ENCODE measurements around the gene PROX1. TPM values are rescaled to one million over a fixed set of nuclear protein-coding genes. Genes with fewer than 3 reads are reported as not detected.

Gene PROX1
- total RNA-seq, 2 experiments from 2014 or later, result 0.09 TPM; not detected in 1

- TF ChIP-seq CTCF (IDR thresholded peaks at IDR 0.05), result no peak
- Mint-ChIP-seq H3K36me3 (ENCODE audit: low read depth) (no peaks in the 10 kb centered on the region), H3K27me3 (peaks cover 2% of the 10 kb centered on the region), H3K4me1 (ENCODE audit: low read depth) (no peaks in the 10 kb centered on the region), H3K9me3 (peaks cover 3% of the 10 kb centered on the region), H3K4me3 (no peak overlapping the region), H3K27ac (no peak overlapping the region)
- ChIA-PET CTCF (interaction anchor here (1.9 kb wide), 1 partner anchor 10 kb away, joined by 5 read pairs; no protein-coding TSS in a partner anchor), POLR2A (no interaction called here)
- intact Hi-C loops (cut with micrococcal nuclease), result no loop called here
- ATAC-seq, result no peak
- no peak for DNase-seq
Measured at GRCh38 chr1:214050513-214051401, 63.0 kb downstream of the PROX1 start.

DNA sequence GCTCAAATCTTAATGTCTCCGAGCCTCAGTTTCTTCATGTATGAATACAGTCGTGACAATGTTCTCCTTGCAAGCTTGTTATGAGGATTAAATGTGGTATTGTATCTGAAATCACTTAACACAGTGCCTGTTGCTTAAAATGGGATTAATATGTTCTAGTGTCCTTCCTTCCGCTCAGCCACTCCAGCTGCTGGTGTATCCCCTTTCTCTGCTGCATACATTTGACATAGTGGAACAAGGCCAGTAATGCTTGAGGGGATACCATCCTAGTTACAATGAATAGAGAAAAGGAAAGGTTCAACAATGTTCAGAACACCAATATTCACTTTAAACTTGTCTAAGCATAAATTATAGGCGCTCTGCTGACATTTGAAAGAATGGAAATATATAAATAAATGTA, 64.0 kb downstream of the PROX1 start:
- no peaks in the 10 kb centered on the region for H3K4me1 Mint-ChIP-seq (ENCODE audit: low read depth)
- intact Hi-C loops (cut with micrococcal nuclease), result no loop called here
- H3K27me3 Mint-ChIP-seq, result peaks cover 2% of the 10 kb centered on the region
- ChIA-PET CTCF (interaction anchor here (1.9 kb wide), 1 partner anchor 11 kb away, joined by 5 read pairs; no protein-coding TSS in a partner anchor), POLR2A (no interaction called here)
- H3K27ac Mint-ChIP-seq, result no peak overlapping the region
- no peak for TF ChIP-seq CTCF (IDR thresholded peaks at IDR 0.05)
- H3K4me3 Mint-ChIP-seq, result no peak overlapping the region
- peaks cover 3% of the 10 kb centered on the region for H3K9me3 Mint-ChIP-seq
- ATAC-seq (no peak), DNase-seq (no peak)
- H3K36me3 Mint-ChIP-seq (ENCODE audit: low read depth), result no peaks in the 10 kb centered on the region

GRCh38 chr1:214058076-214058475, 70.3 kb downstream of the PROX1 start:
- intact Hi-C loops (cut with micrococcal nuclease), result no loop called here
- no peak for TF ChIP-seq CTCF (IDR thresholded peaks at IDR 0.05)
- ATAC-seq (no peak), DNase-seq (no peak)
- ChIA-PET CTCF (no interaction called here), POLR2A (no interaction called here)
- Mint-ChIP-seq H3K27ac (no peak overlapping the region), H3K9me3 (no peaks in the 10 kb centered on the region), H3K4me3 (no peak overlapping the region), H3K36me3 (ENCODE audit: low read depth) (no peaks in the 10 kb centered on the region), H3K27me3 (no peaks in the 10 kb centered on the region), H3K4me1 (ENCODE audit: low read depth) (no peaks in the 10 kb centered on the region)

DNA sequence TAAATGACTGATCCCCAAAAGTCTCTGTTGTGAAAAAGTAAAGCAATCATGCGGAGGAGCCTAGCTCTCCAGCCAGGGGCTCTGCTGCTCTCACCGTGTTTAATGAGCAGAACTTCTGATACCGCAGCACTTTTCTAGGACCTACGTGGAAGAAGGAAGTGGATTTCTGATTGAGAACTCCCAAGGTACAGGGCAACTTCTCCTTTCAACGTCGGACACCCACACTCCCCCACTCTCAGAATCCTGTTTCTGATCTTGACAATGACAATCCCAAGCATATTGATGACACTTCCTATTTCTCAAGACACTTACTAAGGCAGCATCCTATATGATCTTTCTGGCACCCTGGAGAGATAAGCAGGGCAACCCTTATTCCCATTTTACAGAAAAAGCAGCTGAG, 78.4 kb downstream of the PROX1 start:
- DNase-seq, result no peak
- H3K4me1 Mint-ChIP-seq (ENCODE audit: low read depth), result no peaks in the 10 kb centered on the region
- ChIA-PET CTCF (no interaction called here), POLR2A (no interaction called here)
- ATAC-seq, result no peak
- H3K36me3 Mint-ChIP-seq (ENCODE audit: low read depth), result no peaks in the 10 kb centered on the region
- intact Hi-C loops (cut with micrococcal nuclease), result no loop called here
- no peak overlapping the region for H3K27ac Mint-ChIP-seq
- peaks cover 2% of the 10 kb centered on the region for H3K27me3 Mint-ChIP-seq
- TF ChIP-seq CTCF (IDR thresholded peaks at IDR 0.05), result no peak
- H3K4me3 Mint-ChIP-seq, result no peak overlapping the region
- peaks cover 1% of the 10 kb centered on the region for H3K9me3 Mint-ChIP-seq

DNA sequence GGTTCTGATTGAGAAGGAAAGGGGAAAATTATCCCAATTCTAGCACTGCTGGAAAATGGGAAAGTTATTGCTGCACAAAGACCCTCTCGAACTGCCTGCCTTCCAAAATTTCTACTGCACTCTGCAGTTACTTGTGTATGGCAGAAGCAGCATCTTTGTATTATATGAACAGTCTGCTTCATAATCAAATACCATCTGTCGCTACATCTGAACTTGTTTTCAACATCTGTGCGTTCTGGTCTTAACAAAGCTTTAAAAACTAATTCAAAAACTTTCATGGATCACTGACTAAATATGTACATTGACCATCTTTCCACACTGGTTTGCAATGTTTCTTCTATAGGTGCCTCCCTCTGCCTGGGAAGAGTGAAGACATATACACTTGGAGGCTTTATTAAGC, 79.2 kb downstream of the PROX1 start:
- ATAC-seq, result no peak

More for the DNA sequence above, 79.2 kb downstream of the PROX1 start:
- Mint-ChIP-seq H3K9me3 (peaks cover 1% of the 10 kb centered on the region), H3K4me1 (ENCODE audit: low read depth) (no peaks in the 10 kb centered on the region), H3K36me3 (ENCODE audit: low read depth) (no peaks in the 10 kb centered on the region), H3K4me3 (no peak overlapping the region), H3K27me3 (peaks cover 2% of the 10 kb centered on the region), H3K27ac (no peak overlapping the region)
- intact Hi-C loops (cut with micrococcal nuclease), result no loop called here
- no peak for TF ChIP-seq CTCF (IDR thresholded peaks at IDR 0.05)
- CTCF ChIA-PET, result no interaction called here
- POLR2A ChIA-PET, result no interaction called here
- no peak for DNase-seq
